ENCODE data around the gene SMIM35.

Gene SMIM35

DNA sequence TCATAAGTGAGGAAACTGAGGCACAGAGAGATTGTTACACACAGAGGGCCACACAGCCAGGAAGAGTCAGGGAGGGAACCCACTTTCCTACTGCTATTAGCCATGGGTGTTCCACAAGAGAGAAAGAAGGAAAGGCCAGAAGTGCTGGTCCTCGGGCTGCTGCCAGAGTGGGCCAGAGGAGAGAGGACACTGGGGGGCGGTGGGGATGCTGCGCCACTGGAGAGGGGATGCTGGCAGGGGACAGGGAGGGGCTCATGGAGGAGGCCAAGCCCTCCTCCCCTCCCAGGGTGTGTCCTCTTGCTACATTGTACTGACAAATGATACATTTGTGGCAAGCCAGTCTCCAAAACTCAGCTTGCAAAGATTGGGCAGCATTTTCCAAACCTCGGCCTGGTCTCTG, 90.7 kb downstream of the SMIM35 start:
- no peak overlapping the region for H3K9ac ChIP-seq (ENCODE audit: low read length)
- H3K56ac ChIP-seq (ENCODE audit: low read length) = no peak overlapping the region
- no peak overlapping the region for H3K27ac ChIP-seq (ENCODE audit: low read depth, low read length)
- H3K4ac ChIP-seq (ENCODE audit: low read depth, low read length) = no peak overlapping the region
- H3K36me3 ChIP-seq (ENCODE audit: control insufficient read depth, insufficient read depth, low read length) = no peaks in the 10 kb centered on the region
- WGBS (ENCODE audit: extremely low coverage, insufficient coverage, low lambda C conversion rate) = no CpG with 5 or more reads among the region's 4 CpGs
- no peak overlapping the region for H4K5ac ChIP-seq (ENCODE audit: low read length)
- no peak overlapping the region for H2BK15ac ChIP-seq (replicated peaks; ENCODE audit: low read depth)
- no peak overlapping the region for H2BK5ac ChIP-seq (ENCODE audit: low read length)
- no peak overlapping the region for H3K18ac ChIP-seq (ENCODE audit: low read length)
- no peak overlapping the region for H2AK5ac ChIP-seq (ENCODE audit: low read length)
- DNase-seq = no peak
- H3K4me1 ChIP-seq (ENCODE audit: control insufficient read depth, low read depth, low read length) = no peaks in the 10 kb centered on the region
- no peak overlapping the region for H3K23ac ChIP-seq (ENCODE audit: low read length)
- H3K79me2 ChIP-seq (ENCODE audit: control insufficient read depth, insufficient read depth, low read length) = no peaks in the 10 kb centered on the region
- no peak overlapping the region for H2BK120ac ChIP-seq (ENCODE audit: low read depth, low read length)
- no peak overlapping the region for H4K8ac ChIP-seq (ENCODE audit: low read depth, low read length)
- no peaks in the 10 kb centered on the region for H3K27me3 ChIP-seq (ENCODE audit: insufficient read depth, low read length, poor library complexity)
- no peak overlapping the region for H3K4me2 ChIP-seq (ENCODE audit: low read length)
- H3K79me1 ChIP-seq (ENCODE audit: low read length) = no peaks in the 10 kb centered on the region
- H3K4me3 ChIP-seq (ENCODE audit: low read length) = no peak overlapping the region

DNA sequence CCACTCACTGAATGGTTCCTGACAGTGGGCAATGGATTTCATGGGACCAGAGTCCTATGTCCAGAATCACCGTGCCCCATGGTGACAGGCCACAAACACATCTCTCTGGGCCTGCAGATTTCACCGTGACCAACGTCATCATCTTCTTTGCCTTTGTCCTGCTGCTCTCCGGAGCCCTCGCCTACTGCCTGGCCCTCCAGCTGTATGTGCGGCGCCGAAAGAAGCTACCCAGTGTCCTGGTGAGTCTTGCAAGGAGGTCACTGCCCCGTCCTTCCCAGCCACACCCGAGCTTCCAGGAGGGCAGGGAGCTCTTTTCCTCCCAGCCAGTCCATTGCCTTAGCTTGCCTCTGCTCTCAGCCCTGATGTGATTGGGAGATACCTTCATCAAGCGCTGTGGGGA, 91.3 kb downstream of the SMIM35 start:
- no peak overlapping the region for H3K4me3 ChIP-seq (ENCODE audit: low read length)
- DNase-seq = no peak
- no peak overlapping the region for H2BK5ac ChIP-seq (ENCODE audit: low read length)
- H3K4me2 ChIP-seq (ENCODE audit: low read length) = no peak overlapping the region
- H2BK120ac ChIP-seq (ENCODE audit: low read depth, low read length) = no peak overlapping the region
- no peak overlapping the region for H2AK5ac ChIP-seq (ENCODE audit: low read length)
- H3K36me3 ChIP-seq (ENCODE audit: control insufficient read depth, insufficient read depth, low read length) = no peaks in the 10 kb centered on the region
- no peak overlapping the region for H4K5ac ChIP-seq (ENCODE audit: low read length)
- H4K8ac ChIP-seq (ENCODE audit: low read depth, low read length) = no peak overlapping the region
- no peaks in the 10 kb centered on the region for H3K79me2 ChIP-seq (ENCODE audit: control insufficient read depth, insufficient read depth, low read length)
- no peak overlapping the region for H3K9ac ChIP-seq (ENCODE audit: low read length)
- no CpG with 5 or more reads among the region's 11 CpGs for WGBS (ENCODE audit: extremely low coverage, insufficient coverage, low lambda C conversion rate)
- H3K27me3 ChIP-seq (ENCODE audit: insufficient read depth, low read length, poor library complexity) = no peaks in the 10 kb centered on the region
- H3K56ac ChIP-seq (ENCODE audit: low read length) = no peak overlapping the region
- H3K23ac ChIP-seq (ENCODE audit: low read length) = no peak overlapping the region
- no peaks in the 10 kb centered on the region for H3K79me1 ChIP-seq (ENCODE audit: low read length)
- H3K18ac ChIP-seq (ENCODE audit: low read length) = no peak overlapping the region
- no peaks in the 10 kb centered on the region for H3K4me1 ChIP-seq (ENCODE audit: control insufficient read depth, low read depth, low read length)
- H3K27ac ChIP-seq (ENCODE audit: low read depth, low read length) = no peak overlapping the region
- no peak overlapping the region for H3K4ac ChIP-seq (ENCODE audit: low read depth, low read length)
- H2BK15ac ChIP-seq (replicated peaks; ENCODE audit: low read depth) = no peak overlapping the region

- H3K23ac ChIP-seq (ENCODE audit: low read length) = no peak overlapping the region
- H3K79me1 ChIP-seq (ENCODE audit: low read length) = no peaks in the 10 kb centered on the region
- H2AK5ac ChIP-seq (ENCODE audit: low read length) = no peak overlapping the region
- H2BK5ac ChIP-seq (ENCODE audit: low read length) = no peak overlapping the region
- no peaks in the 10 kb centered on the region for H3K27me3 ChIP-seq (ENCODE audit: insufficient read depth, low read length, poor library complexity)
- H3K4me2 ChIP-seq (ENCODE audit: low read length) = no peak overlapping the region
- H3K18ac ChIP-seq (ENCODE audit: low read length) = no peak overlapping the region
- H3K4ac ChIP-seq (ENCODE audit: low read depth, low read length) = no peak overlapping the region
- no peaks in the 10 kb centered on the region for H3K36me3 ChIP-seq (ENCODE audit: control insufficient read depth, insufficient read depth, low read length)
- H4K5ac ChIP-seq (ENCODE audit: low read length) = no peak overlapping the region
- no peak overlapping the region for H3K56ac ChIP-seq (ENCODE audit: low read length)
- no peak overlapping the region for H4K8ac ChIP-seq (ENCODE audit: low read depth, low read length)
- DNase-seq = no peak
- no peak overlapping the region for H3K27ac ChIP-seq (ENCODE audit: low read depth, low read length)
- H3K4me1 ChIP-seq (ENCODE audit: control insufficient read depth, low read depth, low read length) = no peaks in the 10 kb centered on the region
- H2BK15ac ChIP-seq (replicated peaks; ENCODE audit: low read depth) = no peak overlapping the region
- no peaks in the 10 kb centered on the region for H3K79me2 ChIP-seq (ENCODE audit: control insufficient read depth, insufficient read depth, low read length)
- H2BK120ac ChIP-seq (ENCODE audit: low read depth, low read length) = no peak overlapping the region
- no peak overlapping the region for H3K4me3 ChIP-seq (ENCODE audit: low read length)
- H3K9ac ChIP-seq (ENCODE audit: low read length) = no peak overlapping the region
- no CpG with 5 or more reads among the region's 9 CpGs for WGBS (ENCODE audit: extremely low coverage, insufficient coverage, low lambda C conversion rate)
Measured at GRCh38 chr11:117993988-117994745, 92.6 kb downstream of the SMIM35 start.

- Histone ChIP-seq H3K79me2 (ENCODE audit: control insufficient read depth, insufficient read depth, low read length) (no peaks in the 10 kb centered on the region), H4K5ac (ENCODE audit: low read length) (no peak overlapping the region), H2BK15ac (replicated peaks; ENCODE audit: low read depth) (no peak overlapping the region), H3K27me3 (ENCODE audit: insufficient read depth, low read length, poor library complexity) (peaks cover 2% of the 10 kb centered on the region), H2BK5ac (ENCODE audit: low read length) (no peak overlapping the region), H3K4me1 (ENCODE audit: control insufficient read depth, low read depth, low read length) (no peaks in the 10 kb centered on the region), H3K23ac (ENCODE audit: low read length) (no peak overlapping the region), H3K36me3 (ENCODE audit: control insufficient read depth, insufficient read depth, low read length) (no peaks in the 10 kb centered on the region), H3K79me1 (ENCODE audit: low read length) (no peaks in the 10 kb centered on the region), H3K4me2 (ENCODE audit: low read length) (no peak overlapping the region), H3K4me3 (ENCODE audit: low read length) (no peak overlapping the region), H3K4ac (ENCODE audit: low read depth, low read length) (no peak overlapping the region), H3K9ac (ENCODE audit: low read length) (no peak overlapping the region), H3K56ac (ENCODE audit: low read length) (no peak overlapping the region), H2BK120ac (ENCODE audit: low read depth, low read length) (no peak overlapping the region), H2AK5ac (ENCODE audit: low read length) (no peak overlapping the region), H3K27ac (ENCODE audit: low read depth, low read length) (no peak overlapping the region), H3K18ac (ENCODE audit: low read length) (no peak overlapping the region), H4K8ac (ENCODE audit: low read depth, low read length) (no peak overlapping the region)
- WGBS (ENCODE audit: extremely low coverage, insufficient coverage, low lambda C conversion rate) = no CpG with 5 or more reads among the region's 2 CpGs
- DNase-seq = no peak
Measured at GRCh38 chr11:117992620-117993019, 94.1 kb downstream of the SMIM35 start.

DNA sequence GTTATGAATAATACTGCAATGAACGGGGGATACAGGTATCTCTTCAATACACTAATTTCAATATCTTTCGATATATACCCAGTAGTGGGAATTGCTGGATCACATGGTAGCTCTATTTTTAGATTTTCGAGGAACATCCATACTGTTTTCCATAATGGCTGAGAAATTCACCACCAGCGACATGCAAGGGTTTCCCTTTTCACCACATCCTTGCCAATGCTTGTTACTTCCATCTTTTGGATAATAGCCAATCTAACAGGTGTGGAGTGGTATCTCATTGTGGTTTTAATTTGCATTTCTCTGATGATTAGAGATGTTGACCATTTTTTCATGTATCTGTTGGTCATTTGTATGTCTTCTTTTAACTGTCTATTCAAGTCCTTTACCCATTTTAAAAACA, 94.6 kb downstream of the SMIM35 start:
- H2BK120ac ChIP-seq (ENCODE audit: low read depth, low read length) = no peak overlapping the region
- H3K27me3 ChIP-seq (ENCODE audit: insufficient read depth, low read length, poor library complexity) = peaks cover 7% of the 10 kb centered on the region
- H2AK5ac ChIP-seq (ENCODE audit: low read length) = no peak overlapping the region
- no peak overlapping the region for H3K23ac ChIP-seq (ENCODE audit: low read length)
- H2BK5ac ChIP-seq (ENCODE audit: low read length) = no peak overlapping the region
- H3K9ac ChIP-seq (ENCODE audit: low read length) = no peak overlapping the region
- H3K18ac ChIP-seq (ENCODE audit: low read length) = no peak overlapping the region
- no peak overlapping the region for H3K27ac ChIP-seq (ENCODE audit: low read depth, low read length)
- DNase-seq = no peak
- no peaks in the 10 kb centered on the region for H3K4me1 ChIP-seq (ENCODE audit: control insufficient read depth, low read depth, low read length)
- no peak overlapping the region for H4K5ac ChIP-seq (ENCODE audit: low read length)
- H3K79me1 ChIP-seq (ENCODE audit: low read length) = no peaks in the 10 kb centered on the region
- no peaks in the 10 kb centered on the region for H3K79me2 ChIP-seq (ENCODE audit: control insufficient read depth, insufficient read depth, low read length)
- H4K8ac ChIP-seq (ENCODE audit: low read depth, low read length) = no peak overlapping the region
- no peak overlapping the region for H2BK15ac ChIP-seq (replicated peaks; ENCODE audit: low read depth)
- H3K36me3 ChIP-seq (ENCODE audit: control insufficient read depth, insufficient read depth, low read length) = no peaks in the 10 kb centered on the region
- H3K4me2 ChIP-seq (ENCODE audit: low read length) = no peak overlapping the region
- H3K4ac ChIP-seq (ENCODE audit: low read depth, low read length) = no peak overlapping the region
- WGBS (ENCODE audit: extremely low coverage, insufficient coverage, low lambda C conversion rate) = no CpG with 5 or more reads among the region's 4 CpGs
- H3K56ac ChIP-seq (ENCODE audit: low read length) = no peak overlapping the region
- H3K4me3 ChIP-seq (ENCODE audit: low read length) = no peak overlapping the region

Data from mesendoderm (in vitro differentiated cells).